Heart right ventricle (tissue), 16 donors: Measurements from ENCODE around the gene CARTPT. TPM values are rescaled to one million over a fixed set of nuclear protein-coding genes. Genes with fewer than 3 reads are reported as not detected.

Experiments used
- ATAC-seq, 8 donors: fragments of 200-7000 bp; cut with Tn5 transposase; one replicate each; pipeline ENCODE4 v1.9.1; 2020; ENCODE audit warnings: mild to moderate bottlenecking in 8 of 8, moderate library complexity in 8 of 8, moderate number of reproducible peaks in 1 of 8
- DNase-seq, 2 donors: peaks; one replicate each; pipeline ENCODE4 v3.0.0-alpha.2; 2020
- H3K27ac ChIP-seq, 10 donors: fragments of 200-600 bp; sonication (generic) in 2 of 10; one replicate each; pipeline versions ENCODE4 v1.5.0 to v1.8.0; 2020 to 2022; ENCODE audit warnings: mild to moderate bottlenecking in 3 of 10
- H3K27me3 ChIP-seq, 7 donors: fragments of 200-600 bp; one replicate each; pipeline ENCODE4 v1.8.0; 2021 to 2022; ENCODE audit warnings: mild to moderate bottlenecking in 2 of 7
- H3K36me3 ChIP-seq, 9 donors: fragments of 200-600 bp; sonication (generic) in 1 of 9; one replicate each; pipeline versions ENCODE4 v1.5.0 to v1.8.0; 2020 to 2022; ENCODE audit warnings: mild to moderate bottlenecking in 2 of 9
- H3K4me1 ChIP-seq, 9 donors: fragments of 200-600 bp; sonication (generic) in 1 of 9; one replicate each; pipeline versions ENCODE4 v1.5.0 to v1.8.0; 2020 to 2022; ENCODE audit warnings: mild to moderate bottlenecking in 4 of 9
- H3K4me3 ChIP-seq, 10 donors: fragments of 200-600 bp; sonication (generic) in 2 of 10; one replicate each; pipeline versions ENCODE4 v1.5.0 to v1.8.0; 2020 to 2022; ENCODE audit warnings: mild to moderate bottlenecking in 7 of 10, moderate library complexity in 2 of 10
- H3K9me3 ChIP-seq, 11 donors: fragments of 200-600 bp in 10 of 11; sonication (generic) in 2 of 11; one replicate each; pipeline versions ENCODE4 v1.5.0 to v1.8.0; 2013 to 2022; ENCODE audit warnings: mild to moderate bottlenecking in 2 of 11, control low read depth in 1 of 11, moderate library complexity in 1 of 11
- CTCF ChIP-seq, 9 donors: fragments of 200-600 bp; sonication (generic) in 2 of 9; IDR thresholded peaks; one replicate each; pipeline versions ENCODE4 v1.5.0 to v1.8.0; 2021 to 2022; ENCODE audit warnings: antibody characterized with exemption in 9 of 9, mild to moderate bottlenecking in 5 of 9, moderate library complexity in 1 of 9
- WGBS, 2 donors: extraction: QIAGEN DNeasy Blood & Tissue Kit; methylation state at CpG; one replicate each; pipeline ENCODE4 v1.1.7; 2013; ENCODE audit warnings: inconsistent platforms in 1 of 2; 5-methylcytosine and 5-hydroxymethylcytosine counted together
- intact Hi-C, 10 donors: fragments of 100-400 bp; cut with DNase I; formaldehyde crosslinking; loops; one replicate each; pipeline versions ENCODE4 v1.11.1 to v1.14.2; 2022
- polyA plus RNA-seq, 2 donors: library from polyadenylated mRNA; stranded (reverse); fragments of 200-250 nt; gene quantifications; one replicate each; pipeline ENCODE4 v1.2.3, GENCODE V29; 2013
- total RNA-seq, 10 donors: library from RNA; stranded (reverse); fragmentation: NEBNext Ultra II Directional in 3 of 10; extraction: Animal tissue kit (Norgen Biotek cat#: 25700) in 3 of 10; gene quantifications; one replicate each; pipeline versions ENCODE4 v1.2.1 to v1.2.4, GENCODE V29; 2021 to 2023
- donor health status: Arrhythmogenic right ventricular cardiomyopathy.
- donor health status: ischemic (EF 13 %, LVEDD 7.1; RV severe dilation, severe dysfunction).
- donor health status: healthy with polysubstance abuse.
- donor health status: DM: no; HTN: yes; CAD: no.
- donor health status: DM: no; HTN: no; CAD: no.
- donor health status: ischemic (EF 25% LVEDD 6.9; RV normal size, moderate dysfunction).
- donor health status: ischemic (EF 25% LVEDD 5.7; RV mildly dilated, moderate dysfunction).
- donor health status: healthy.
- donor health status: DM: yes; HTN: yes; CAD: no.
- donor health status: Ischemic cardiomyopathy.
- donor health status: ischemic (EF 35%, LVEDD 5.7; RV mildly dilated, moderate dysfunction).
- donor health status: nonischemic (EF 11% LVEDD 7.7; RV severe dilation, severe dysfunction).
- donor health status: DM: yes; HTN: yes; CAD: no.
- donor health status: PGD.
- donor health status: ischemic (EF 29% LVEDD 5.4; RV normal size, mild dysfunction).
- donor health status: nonischemic (EF 23%, LVEDD 6.1; RV moderate dilation, normal function).

Gene CARTPT
- total and polyA plus RNA-seq, 12 donors: not detected

DNA sequence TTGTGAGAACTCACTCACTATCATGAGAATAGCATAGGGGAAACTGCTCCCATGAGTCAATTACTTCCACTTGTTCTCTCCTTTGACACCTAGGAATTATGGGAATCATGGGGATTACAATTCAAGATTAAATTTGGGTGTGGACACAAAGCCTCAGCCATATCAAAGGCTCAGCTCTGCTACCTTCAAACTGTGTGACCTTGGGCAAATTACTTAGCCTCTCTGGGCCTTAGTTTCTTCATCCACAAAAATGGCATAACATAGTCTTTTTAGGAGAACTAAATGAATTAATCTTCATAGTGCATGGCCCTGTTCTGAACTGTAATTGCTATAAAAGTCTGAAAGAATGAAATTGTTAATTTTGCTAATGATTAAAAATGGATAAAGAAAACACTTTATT lies 18.3 kb upstream of the CARTPT start:
- Histone ChIP-seq H3K4me1 (peaks cover 0 to 10% (median 0%) of the 10 kb centered on the region in 9 donors), H3K9me3 (no peaks in the 10 kb centered on the region), H3K4me3 (no peak overlapping the region), H3K27ac (no peak overlapping the region), H3K27me3 (peaks cover 0 to 17% (median 6%) of the 10 kb centered on the region in 7 donors), H3K36me3 (no peaks in the 10 kb centered on the region)
- no peak for ATAC-seq
- TF ChIP-seq CTCF (IDR thresholded peaks at IDR 0.05): no peak
- intact Hi-C loops: no loop called here
- DNase-seq: no peak

DNA sequence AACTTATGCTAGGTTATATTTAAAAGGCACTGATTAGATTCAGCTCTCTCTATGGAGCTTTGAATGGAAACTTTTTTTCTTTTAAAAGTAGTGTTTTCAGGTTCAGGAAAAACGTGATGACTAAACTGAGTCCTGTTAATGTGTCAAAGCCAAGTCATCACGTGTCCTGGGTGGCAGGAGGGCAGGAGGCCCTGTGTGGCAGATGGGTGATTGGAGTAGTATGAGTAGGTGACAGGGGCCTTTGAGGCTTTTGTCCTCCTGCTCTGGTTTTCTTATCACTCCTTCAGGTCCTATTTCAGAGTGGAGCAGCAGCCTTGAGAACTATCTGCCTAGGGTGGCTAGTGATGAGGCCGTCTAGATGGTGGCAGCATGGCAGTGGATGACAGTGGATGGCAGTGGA lies 17.7 kb upstream of the CARTPT start:
- Histone ChIP-seq H3K27ac (no peak overlapping the region), H3K27me3 (peaks cover 0 to 23% (median 6%) of the 10 kb centered on the region in 7 donors), H3K4me3 (no peak overlapping the region), H3K9me3 (no peaks in the 10 kb centered on the region), H3K36me3 (no peaks in the 10 kb centered on the region), H3K4me1 (peaks cover 0 to 10% (median 0%) of the 10 kb centered on the region in 9 donors)
- no peak for DNase-seq
- intact Hi-C loops: no loop called here
- 64 to 66% methylated on average over 3 of the region's 3 CpGs for WGBS, 2 donors
- ATAC-seq: no peak
- TF ChIP-seq CTCF (IDR thresholded peaks at IDR 0.05): no peak

DNA sequence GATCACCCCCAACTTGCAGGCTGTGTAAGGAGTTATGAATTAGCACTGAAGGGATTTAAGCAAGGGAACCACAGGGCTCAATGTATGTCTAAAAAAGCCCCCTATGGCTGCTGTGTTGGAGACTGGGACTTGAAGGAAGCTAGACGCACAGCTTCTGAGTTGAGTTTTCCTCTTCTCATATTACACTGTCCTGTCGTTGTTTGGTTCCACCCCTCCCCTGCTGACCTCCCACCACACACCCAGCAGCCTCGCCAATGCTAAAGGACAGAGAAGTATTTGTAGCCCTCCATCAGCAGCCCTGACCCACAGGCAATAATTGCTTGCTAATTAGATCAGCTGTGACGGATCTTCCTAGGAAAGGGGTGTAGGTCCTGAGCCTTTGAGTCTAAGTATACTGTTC lies 15.1 kb upstream of the CARTPT start:
- TF ChIP-seq CTCF (IDR thresholded peaks at IDR 0.05): no peak
- H3K9me3 ChIP-seq: no peaks in the 10 kb centered on the region
- intact Hi-C loops: no loop called here
- H3K27ac ChIP-seq: no peak overlapping the region
- H3K36me3 ChIP-seq: no peaks in the 10 kb centered on the region
- ATAC-seq (no peak), DNase-seq (no peak)
- H3K27me3 ChIP-seq: peaks cover 0 to 31% (median 6%) of the 10 kb centered on the region in 7 donors
- WGBS, 2 donors: 27% methylated on average over 4 of the region's 4 CpGs
- H3K4me1 ChIP-seq: peaks cover 0 to 4% (median 0%) of the 10 kb centered on the region in 9 donors
- H3K4me3 ChIP-seq: no peak overlapping the region

GRCh38 chr5:71705421-71705820 lies 13.7 kb upstream of the CARTPT start:
- no peak for ATAC-seq

More at GRCh38 chr5:71705421-71705820, 13.7 kb upstream of the CARTPT start:
- WGBS, 2 donors: 79 to 80% methylated on average over 5 of the region's 5 CpGs
- intact Hi-C loops: no loop called here
- no peak overlapping the region for H3K27ac ChIP-seq
- no peak for TF ChIP-seq CTCF (IDR thresholded peaks at IDR 0.05)
- H3K4me1 ChIP-seq: no peaks in the 10 kb centered on the region
- H3K36me3 ChIP-seq: no peaks in the 10 kb centered on the region
- no peak for DNase-seq
- no peak overlapping the region for H3K4me3 ChIP-seq
- peaks cover 0 to 34% (median 15%) of the 10 kb centered on the region in 7 donors for H3K27me3 ChIP-seq
- no peaks in the 10 kb centered on the region for H3K9me3 ChIP-seq
